Right lung (tissue), 5 donors: ENCODE measurements around the gene HOXB7. TPM values are rescaled to one million over a fixed set of nuclear protein-coding genes. Genes with fewer than 3 reads are reported as not detected.

ENCODE experiments used
- DNase-seq, 2 donors: peaks; one replicate each; pipeline ENCODE4 v3.0.0-alpha.2; 2013
- polyA plus RNA-seq, 5 donors: library from polyadenylated mRNA; unstranded; fragments of 120-200 nt; gene quantifications; one replicate each; pipeline versions ENCODE4 v1.2.1 to v1.2.3, GENCODE V29; 2013; ENCODE audit warnings: inconsistent platforms in 1 of 5, low replicate concordance in 1 of 5; ENCODE audit not compliant: insufficient read length in 5 of 5, insufficient read depth in 1 of 5

The HOXB7 gene
- polyA plus RNA-seq, 5 donors, result 6.2 to 8.7 (median 7.4) TPM

DNA sequence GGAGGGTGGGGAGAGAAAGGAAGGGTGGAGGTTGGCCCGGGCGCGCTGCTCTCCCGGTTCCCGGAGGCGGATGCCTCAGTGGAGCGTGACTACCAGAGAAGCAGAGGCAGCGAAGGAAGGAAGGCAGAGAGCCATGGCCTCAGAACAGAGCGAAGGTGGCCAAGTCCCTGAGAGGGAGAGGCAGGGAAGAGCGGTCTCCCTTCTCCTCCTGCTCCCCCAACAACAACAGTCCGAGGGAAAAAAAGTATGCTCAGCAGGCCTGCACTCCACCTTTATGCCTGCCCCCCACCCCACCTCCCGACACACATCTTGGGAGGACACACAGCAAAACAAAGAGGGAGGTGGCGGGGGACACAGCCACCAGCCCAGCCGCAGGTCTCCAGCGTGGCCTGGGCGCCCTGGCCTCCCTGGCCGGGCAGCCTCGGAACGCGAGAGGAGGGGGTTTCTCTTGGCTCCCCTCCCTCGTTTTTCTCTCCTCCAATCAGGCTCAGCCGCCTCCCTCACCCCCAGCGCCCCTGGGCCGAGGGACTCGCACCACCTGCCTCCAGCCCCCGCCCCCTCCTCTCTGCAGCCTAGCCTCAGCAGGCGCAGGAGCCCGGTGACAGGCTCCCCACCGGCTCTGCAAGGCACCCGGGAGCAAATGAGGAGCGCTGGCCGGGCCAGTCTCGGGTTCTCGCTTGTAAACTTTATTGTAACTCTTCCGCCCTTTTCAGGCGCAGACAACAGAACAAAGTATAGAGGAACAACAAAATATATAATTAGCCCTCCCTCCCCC lies 1.1 kb upstream of the HOXB7 start:
- no peak for DNase-seq

DNA sequence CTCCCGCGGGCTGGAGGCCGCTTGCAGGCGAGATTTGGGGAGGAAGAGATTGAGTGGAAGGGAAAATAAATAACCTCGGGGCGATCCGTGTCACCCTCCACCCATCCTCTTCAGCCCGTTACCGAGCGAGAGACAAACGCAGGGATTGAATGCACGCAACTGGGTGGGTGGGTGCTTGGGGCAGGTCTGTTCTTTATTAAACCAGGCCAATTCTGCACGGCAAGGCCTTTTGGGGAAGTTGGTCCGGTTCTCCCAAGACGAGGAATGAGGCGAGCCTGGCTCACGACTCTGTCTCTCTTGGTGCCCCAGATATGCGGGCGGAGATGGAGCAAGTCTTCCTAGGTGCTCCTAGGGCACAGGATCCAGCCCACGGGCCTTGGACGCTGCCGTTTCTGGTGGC lies 396 bp upstream of the HOXB7 start:
- DNase-seq, result no peak

GRCh38 chr17:48609759-48610281 lies 997 bp downstream of the HOXB7 start:
- no peak for DNase-seq

DNA sequence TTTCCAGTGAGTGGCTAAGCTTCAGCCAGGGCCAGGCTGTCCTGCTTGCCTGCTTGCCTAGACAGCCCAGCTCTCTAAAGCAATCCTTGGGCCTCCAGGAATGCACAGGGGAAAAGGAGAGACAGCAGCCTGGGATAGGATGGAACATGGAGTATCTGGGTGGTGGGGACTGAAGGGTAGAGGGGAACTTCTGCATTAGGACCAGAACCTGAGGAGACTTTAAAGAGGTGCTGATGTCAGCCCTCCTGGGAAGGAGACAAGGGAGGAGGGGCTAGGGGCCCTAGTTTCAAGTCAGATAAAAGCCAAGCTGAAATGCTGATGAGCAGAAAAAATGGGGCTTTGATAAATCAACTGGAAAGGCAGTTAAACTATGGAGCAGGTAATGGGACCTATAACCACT lies 1.8 kb downstream of the HOXB7 start:
- no peak for DNase-seq

DNA sequence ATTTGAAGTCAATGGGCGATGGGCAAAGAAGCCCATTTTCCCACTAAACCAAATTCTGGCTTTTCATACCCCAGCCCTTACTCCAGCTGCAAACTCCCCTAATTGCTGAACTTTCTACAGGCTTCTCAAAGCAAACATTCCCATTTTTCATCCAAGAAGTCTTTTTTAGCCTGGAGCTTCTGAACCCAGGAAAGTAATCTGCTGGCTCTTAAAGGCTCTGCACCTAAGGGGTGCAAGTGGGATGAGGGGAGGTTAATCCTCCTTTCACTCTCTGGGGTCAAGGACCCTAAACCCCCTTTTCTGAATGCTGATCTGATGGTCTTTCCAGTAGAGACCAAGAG lies 2.4 kb downstream of the HOXB7 start:
- DNase-seq, result no peak

DNA sequence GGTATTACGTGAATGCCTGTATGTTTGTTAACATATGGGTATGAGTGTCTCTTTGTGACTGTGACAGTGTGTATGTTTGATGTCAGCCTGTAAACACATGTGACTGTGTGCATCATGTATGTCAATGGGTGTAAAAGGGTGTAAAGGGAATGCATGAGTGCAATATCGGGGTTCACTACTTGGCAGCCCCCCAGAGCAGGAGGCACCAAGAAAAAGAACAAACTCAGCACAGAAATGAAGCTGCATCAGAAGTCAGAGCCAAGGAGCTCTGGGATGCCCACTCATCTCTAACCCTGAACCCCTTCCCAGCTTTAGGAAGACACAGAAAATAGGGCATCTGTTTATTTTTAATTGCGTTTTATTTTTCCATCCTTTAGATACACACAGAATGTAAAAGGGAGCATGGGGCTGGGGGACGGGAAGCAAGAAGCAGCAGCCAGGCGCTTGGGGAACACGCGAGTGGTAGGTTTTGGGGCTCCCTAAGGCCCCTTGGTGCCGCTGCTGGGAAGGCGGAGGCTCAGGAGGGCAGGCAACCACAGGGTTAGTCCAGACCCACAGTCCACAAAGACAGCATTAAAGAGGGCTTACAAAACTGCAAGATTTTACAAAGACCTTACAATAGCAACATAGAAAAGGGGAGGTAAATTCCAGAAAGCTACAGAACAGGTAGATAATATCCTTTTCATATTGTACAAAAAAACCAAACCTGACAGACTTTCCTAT lies 3.8 kb downstream of the HOXB7 start:
- no peak for DNase-seq

DNA sequence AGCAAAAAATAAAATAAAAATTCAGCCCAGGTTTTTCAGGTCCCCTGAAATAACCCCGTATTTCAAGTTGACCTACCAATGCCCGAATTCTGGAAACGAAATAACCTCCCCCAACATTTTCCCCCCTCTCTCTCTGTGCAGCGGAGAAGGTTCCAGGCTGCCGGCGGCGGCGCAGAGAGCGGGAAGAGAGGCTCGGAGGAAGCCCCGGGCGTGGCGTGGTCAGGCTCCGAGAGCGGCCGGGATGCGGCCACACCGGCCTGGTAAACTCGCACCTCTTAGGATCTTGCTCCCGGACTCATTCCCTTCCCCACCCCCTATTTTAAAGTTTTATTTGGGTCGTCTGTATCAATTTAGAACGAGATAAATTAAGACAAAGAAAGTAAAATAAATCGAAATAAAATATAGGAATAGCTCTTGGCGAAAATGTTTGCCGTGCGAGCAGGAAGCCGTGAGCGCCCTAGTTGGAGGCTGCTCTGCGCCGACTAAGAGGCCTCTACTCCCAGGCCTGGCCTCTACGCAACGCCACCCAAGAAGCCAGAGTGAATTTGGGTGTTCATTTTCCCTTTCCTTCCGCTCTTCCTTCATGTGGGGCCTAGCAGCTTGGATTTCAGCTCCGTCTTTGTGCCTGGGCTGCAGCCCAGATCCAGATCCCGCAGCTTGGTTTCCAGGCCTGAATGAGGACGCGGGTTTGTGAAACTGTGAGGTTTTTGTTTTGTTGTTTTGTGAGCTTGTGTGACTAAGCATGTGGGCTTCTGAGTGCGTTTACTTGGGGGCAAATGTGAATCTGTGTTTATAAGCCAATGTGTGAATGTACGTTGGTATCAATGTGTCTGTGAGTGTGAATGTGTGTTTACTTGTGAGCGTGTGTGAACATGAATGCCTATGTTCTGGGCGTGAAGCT lies 4.6 kb downstream of the HOXB7 start:
- DNase-seq, result no peak

GRCh38 chr17:48605409-48605919 lies 5.4 kb downstream of the HOXB7 start:
- no peak for DNase-seq

GRCh38 chr17:48604770-48605329 lies 6.0 kb downstream of the HOXB7 start, which contains the start of gene HOXB6:
TSS of gene HOXB6 (minus strand) at chr17:48604986. CDS start at chr17:48598150, 6,836 bp downstream.
- DNase-seq, result no peak

GRCh38 chr17:48603959-48604769 lies 6.7 kb downstream of the HOXB7 start:
- DNase-seq, result no peak

- no peak for DNase-seq
These were observed 9.0 kb downstream of the HOXB7 start for GRCh38 chr17:48601539-48602425.

DNA sequence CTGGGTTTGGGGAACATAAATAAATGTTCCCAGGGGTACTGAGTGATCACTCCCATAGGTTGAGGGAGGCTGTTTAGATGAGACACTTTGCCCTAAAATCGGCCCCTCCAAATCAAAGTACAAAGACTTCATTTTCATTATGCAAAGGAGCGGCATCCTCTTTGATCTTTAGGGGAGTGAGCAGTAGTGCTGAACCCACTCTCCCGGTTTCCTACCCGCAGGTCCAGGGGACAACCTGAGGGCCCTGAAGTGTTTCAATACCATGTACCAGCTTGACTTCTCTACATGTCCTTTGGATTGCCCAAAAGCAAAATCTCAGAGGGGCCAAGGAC lies 9.6 kb downstream of the HOXB7 start:
- DNase-seq, result no peak

DNA sequence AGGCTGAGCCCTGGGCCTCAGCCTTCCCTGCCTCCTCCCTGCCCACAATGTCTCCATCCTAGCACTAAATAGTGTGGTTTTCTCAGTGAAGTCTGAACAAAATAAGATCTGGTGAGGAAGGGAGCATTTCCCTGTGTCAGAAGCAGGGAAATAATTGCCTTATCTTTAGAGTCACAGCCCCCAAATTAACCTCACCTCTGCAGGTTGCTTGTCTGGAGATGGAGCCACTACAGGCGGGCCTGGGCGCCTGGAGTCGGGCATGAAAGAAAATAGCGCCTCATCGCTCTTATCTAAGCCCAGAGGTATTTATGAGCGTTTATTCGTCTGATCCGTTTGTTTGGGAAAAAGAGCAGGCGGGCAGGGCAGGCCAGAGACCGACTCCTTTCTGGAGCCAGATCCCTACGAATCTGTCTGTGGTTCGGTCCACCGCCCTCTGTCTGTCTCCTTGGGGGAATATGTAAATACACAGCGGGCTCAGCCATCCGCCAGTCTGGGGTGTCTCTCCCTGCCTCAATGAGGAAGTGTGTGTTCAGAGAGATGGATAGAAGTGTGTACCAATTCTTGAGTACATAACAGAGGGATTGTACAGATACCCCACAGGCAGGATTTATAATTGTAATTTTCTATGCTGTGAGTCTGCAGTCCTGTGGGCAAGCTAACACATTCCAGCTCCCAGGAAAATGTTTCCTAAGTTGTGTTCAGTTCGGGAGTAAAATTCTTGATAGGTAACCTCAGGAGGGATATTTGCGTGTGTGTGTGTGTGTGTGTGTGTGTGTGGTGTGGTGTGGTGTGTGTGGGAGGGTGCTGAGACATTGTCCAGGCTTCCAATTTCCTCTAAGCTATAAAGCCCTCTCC lies 10.3 kb downstream of the HOXB7 start:
- DNase-seq, result no peak

- no peak for DNase-seq
These were observed 11.5 kb downstream of the HOXB7 start for GRCh38 chr17:48599354-48599753.

DNA sequence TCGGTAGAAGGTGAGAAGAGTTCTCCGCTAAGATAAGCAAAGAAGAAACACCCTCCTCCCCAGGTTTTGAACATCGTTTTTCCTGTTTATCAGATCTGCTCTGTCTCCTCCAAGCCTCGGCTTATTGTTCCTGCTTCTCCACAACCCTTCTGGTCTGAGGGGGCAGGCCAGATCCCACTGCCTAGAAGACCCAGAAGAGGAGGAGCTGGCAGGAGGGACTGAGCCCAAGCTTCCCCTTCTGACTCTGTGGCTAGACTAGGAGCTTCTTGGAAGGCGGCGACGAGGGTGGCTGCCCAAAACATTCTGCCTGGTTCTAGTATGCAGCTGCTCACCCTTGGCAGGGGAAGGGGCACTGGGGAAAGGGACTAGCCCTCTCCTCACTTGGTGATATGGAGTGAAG lies 12.1 kb downstream of the HOXB7 start:
- no peak for DNase-seq

DNA sequence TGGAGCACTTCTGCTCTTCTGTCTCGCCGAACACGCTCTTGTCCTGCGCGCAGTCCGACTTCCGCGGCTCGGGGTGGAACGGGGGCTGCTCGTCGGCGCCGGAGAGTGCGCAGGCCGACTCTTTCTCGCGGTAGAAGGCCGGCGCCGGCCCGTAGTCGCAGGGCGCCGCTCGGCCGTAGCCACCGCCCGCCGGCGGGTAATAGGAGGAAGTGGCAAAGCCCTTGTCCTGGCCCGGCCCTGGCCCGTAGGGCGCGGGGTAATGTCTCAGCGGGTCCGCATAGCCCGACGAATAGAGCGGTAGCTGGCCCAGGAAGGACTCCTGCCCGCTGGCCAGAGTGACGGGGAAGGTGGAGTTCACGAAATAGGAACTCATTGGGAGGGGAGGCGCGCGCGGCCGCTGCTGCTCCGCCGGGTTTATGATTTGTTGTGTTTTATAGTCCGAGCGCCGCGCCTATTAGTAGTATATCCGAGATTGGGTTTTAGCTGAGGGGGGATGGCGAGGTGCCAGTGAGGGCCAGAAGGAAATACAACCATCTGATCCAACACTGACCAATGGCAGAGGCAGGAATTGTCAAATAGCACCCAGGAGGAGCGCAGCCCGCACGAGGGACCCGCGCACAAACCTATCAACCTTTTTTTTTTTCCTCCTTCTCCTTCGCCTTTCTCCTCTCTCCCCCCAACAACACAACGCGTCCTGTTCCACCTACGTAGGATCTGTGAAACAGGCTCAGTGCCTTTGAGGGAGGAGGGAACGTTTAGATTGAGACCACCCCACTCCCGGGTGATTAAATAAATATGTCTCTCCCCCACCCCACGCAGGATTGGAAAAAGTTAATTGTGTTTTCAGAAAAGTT lies 12.8 kb downstream of the HOXB7 start:
- peak; percentile 86 to 90 for DNase-seq

GRCh38 chr17:48597528-48597777 lies 13.4 kb downstream of the HOXB7 start:
- DNase-seq, result no peak
